ENCODE measurements around the gene CNEP1R1.

CNEP1R1 gene

DNA sequence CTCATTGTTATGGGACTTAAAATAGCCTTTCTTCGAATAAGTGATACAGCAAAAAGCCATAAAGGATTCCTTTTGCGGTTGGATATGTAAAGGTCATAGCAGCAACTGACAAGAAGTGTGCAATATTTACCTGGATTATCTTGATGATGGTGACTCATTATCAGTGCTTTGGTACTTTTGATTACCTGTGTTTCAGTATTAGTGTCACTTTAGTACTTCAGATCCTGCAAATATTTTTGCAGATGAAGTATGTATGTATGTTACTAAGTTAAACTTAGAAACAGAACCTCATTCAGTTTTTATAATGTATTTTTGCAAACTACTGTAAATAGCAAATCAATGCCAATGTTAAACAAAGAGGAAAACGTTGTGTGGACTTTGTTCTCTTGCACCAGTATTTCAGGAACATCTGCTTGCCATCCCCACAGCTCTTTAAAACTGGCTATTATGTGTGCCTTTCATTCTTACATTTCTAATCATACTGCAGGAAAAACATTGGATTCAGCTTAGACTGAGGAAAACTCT, 10.5 kb downstream of the CNEP1R1 start:
- H3K4me3 ChIP-seq (ENCODE audit: low read depth, low read length): no peak overlapping the region
- DNase-seq (ENCODE audit: low read depth): no peak
- in situ Hi-C loops (cut with HindIII; ENCODE audit: low sequenced_read_pairs): loop anchor here (10.0 kb wide), 1 partner anchor 69 kb away; no protein-coding TSS in a partner anchor
- TF ChIP-seq, protein P1, sequence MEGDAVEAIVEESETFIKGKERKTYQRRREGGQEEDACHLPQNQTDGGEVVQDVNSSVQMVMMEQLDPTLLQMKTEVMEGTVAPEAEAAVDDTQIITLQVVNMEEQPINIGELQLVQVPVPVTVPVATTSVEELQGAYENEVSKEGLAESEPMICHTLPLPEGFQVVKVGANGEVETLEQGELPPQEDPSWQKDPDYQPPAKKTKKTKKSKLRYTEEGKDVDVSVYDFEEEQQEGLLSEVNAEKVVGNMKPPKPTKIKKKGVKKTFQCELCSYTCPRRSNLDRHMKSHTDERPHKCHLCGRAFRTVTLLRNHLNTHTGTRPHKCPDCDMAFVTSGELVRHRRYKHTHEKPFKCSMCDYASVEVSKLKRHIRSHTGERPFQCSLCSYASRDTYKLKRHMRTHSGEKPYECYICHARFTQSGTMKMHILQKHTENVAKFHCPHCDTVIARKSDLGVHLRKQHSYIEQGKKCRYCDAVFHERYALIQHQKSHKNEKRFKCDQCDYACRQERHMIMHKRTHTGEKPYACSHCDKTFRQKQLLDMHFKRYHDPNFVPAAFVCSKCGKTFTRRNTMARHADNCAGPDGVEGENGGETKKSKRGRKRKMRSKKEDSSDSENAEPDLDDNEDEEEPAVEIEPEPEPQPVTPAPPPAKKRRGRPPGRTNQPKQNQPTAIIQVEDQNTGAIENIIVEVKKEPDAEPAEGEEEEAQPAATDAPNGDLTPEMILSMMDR (IDR thresholded peaks at IDR 0.05; ENCODE audit: low read depth, low read length, missing control alignments): no peak

DNA sequence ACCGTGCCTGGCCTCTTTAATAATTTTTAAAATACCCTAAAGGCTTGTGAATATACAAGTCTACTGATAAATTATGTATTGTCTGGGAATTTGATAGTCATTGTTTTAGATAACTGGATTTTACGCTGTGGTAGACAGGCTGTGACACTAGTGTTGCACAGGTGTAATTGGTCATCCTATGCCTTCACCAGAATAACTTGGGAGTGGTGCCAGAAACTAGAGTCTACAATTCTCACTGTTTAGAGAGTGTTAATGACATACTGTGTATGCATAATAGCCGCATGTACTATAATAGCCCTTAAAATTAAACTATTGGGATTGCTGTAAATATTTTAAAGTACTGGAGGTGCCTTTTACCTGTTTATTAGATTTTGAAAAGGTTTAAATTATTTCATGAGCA, 11.4 kb downstream of the CNEP1R1 start:
- DNase-seq (ENCODE audit: low read depth): no peak
- TF ChIP-seq, protein P1 (IDR thresholded peaks at IDR 0.05; ENCODE audit: low read depth, low read length, missing control alignments): no peak
- in situ Hi-C loops (cut with HindIII; ENCODE audit: low sequenced_read_pairs): loop anchor here (10.0 kb wide), 1 partner anchor 68 kb away; no protein-coding TSS in a partner anchor
- H3K4me3 ChIP-seq (ENCODE audit: low read depth, low read length): no peak overlapping the region

DNA sequence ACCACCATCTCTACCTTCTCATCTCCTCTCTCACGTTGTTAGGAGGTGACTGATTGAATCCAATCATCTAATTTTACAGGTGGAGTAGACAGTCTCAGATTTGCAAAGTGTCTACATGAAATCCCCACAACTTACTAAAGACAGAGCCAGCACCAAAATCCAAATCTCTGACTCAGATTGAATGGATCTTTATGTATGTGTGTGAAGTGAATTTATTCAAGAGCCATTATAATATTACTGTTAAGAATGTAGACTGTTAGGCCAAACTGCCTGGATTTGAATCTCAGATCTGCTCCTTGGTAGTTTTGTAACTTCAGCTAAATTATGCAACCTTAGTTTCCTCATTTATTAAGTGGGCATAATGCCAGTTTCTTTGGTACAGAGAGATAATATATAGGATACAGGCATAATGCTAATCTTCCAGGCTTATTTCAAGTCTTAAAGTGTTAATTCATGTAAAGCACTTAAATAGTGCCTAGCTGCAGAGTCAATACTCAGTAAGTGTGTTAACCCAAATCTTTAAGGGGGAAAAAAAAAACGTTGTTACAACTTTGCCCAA, 12.7 kb downstream of the CNEP1R1 start:
- no peak for DNase-seq (ENCODE audit: low read depth)
- H3K4me3 ChIP-seq (ENCODE audit: low read depth, low read length): no peak overlapping the region
- in situ Hi-C loops (cut with HindIII; ENCODE audit: low sequenced_read_pairs): loop anchor here (10.0 kb wide), 1 partner anchor 67 kb away; no protein-coding TSS in a partner anchor

DNA sequence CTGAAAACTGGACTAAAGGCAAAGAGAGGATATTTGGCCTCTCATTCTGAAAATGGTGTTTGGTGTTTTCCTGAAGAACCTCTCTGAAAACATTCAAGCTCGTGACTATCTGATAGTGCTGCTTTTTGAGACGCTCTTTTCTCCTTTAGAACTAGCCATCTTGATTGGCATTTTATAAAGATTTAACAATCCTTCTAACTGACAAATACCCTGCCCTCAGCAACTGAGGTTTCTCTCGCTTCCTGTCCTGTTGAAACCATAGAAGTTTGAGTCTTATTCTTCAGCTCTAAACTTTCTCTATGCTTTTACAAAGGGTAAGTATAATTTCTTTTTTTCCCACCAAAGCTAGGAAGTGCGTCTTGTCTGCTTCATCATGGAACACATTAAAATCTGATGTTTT, 13.3 kb downstream of the CNEP1R1 start:
- TF ChIP-seq, protein P1 (IDR thresholded peaks at IDR 0.05; ENCODE audit: low read depth, low read length, missing control alignments): no peak
- no peak for DNase-seq (ENCODE audit: low read depth)
- no peak overlapping the region for H3K4me3 ChIP-seq (ENCODE audit: low read depth, low read length)
- in situ Hi-C loops (cut with HindIII; ENCODE audit: low sequenced_read_pairs): loop anchor here (10.0 kb wide), 1 partner anchor 67 kb away; no protein-coding TSS in a partner anchor

More for the DNA sequence above, 12.7 kb downstream of the CNEP1R1 start:
- TF ChIP-seq, protein P1 (IDR thresholded peaks at IDR 0.05; ENCODE audit: low read depth, low read length, missing control alignments): no peak

DNA sequence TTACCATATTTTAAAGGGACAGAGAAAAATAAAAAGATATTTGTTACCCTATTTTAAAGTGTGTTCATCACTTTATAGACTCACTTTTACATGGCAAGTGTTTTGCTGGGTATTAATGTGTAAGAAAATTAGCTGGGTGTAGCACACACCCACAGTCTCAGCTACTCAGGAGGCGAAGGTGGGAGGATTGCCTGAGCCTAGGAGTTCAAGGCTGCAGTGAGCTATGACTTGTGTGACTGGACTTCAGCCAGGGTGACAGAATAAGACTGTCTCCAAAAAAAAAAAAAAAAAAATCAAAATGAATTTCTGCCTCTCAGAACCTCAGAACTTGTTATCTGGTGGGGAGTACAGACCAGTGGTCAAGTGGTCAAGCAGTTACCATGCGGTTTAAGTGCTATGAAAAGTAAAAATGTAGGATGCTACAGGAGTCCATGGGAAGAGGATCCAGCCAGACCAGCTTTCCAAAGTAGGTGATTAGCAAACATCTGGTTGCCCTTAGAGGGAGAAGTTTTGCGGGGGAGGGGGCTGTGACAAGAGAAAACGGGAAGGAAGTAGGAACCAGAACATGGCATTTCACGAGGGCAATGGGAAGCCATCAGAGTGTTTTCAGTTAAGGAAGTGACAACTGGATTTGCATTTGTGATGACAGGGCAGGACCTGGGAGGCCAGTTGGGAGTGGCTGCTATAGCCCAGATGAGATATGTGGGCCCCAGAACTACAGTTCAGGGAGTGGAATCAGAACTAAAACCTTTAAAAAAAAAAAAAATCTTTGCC, 13.9 kb downstream of the CNEP1R1 start:
- TF ChIP-seq, protein P1 (IDR thresholded peaks at IDR 0.05; ENCODE audit: low read depth, low read length, missing control alignments): no peak
- DNase-seq (ENCODE audit: low read depth): no peak
- in situ Hi-C loops (cut with HindIII; ENCODE audit: low sequenced_read_pairs): loop anchor here (10.0 kb wide), 1 partner anchor 66 kb away; no protein-coding TSS in a partner anchor

DNA sequence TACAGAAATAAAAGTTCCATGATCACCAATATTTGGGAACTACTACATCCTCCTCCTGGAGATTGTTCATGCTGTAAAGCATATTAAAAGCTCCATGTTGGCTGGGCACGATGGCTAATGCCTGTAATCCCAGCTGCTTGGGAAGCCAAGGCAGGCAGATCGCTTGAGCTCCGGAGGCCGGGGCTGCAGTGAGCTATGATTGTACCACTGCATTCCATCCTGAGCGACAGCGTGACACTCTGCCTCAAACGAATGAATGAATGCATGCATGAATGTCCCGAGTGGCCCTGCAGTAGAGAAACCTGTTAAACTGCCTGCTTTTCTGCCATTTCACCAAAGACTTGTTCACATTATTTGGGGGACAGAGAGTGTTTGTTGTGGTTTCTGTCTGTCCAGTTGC, 15.0 kb downstream of the CNEP1R1 start:
- no peak overlapping the region for H3K4me3 ChIP-seq (ENCODE audit: low read depth, low read length)
- TF ChIP-seq, protein P1 (IDR thresholded peaks at IDR 0.05; ENCODE audit: low read depth, low read length, missing control alignments): no peak
- DNase-seq (ENCODE audit: low read depth): no peak
- in situ Hi-C loops (cut with HindIII; ENCODE audit: low sequenced_read_pairs): no loop called here

More for the DNA sequence above, 13.9 kb downstream of the CNEP1R1 start:
- no peak overlapping the region for H3K4me3 ChIP-seq (ENCODE audit: low read depth, low read length)

All from astrocyte of the cerebellum (primary cell).